NCI-H2196 (cell line): Measurements from ENCODE around the gene FAM3C.

Source experiments
- DNase-seq: peaks from one replicate; lab custom pipeline; 2025; ENCODE audit not compliant: unreplicated experiment; lab: John Stamatoyannopoulos, UW

FAM3C gene

GRCh38 chr7:121410829-121411596, 14.9 kb upstream of the FAM3C start:
- no peak for DNase-seq

- DNase-seq: no peak
Observed at GRCh38 chr7:121406944-121407343, 10.8 kb upstream of the FAM3C start.

DNA sequence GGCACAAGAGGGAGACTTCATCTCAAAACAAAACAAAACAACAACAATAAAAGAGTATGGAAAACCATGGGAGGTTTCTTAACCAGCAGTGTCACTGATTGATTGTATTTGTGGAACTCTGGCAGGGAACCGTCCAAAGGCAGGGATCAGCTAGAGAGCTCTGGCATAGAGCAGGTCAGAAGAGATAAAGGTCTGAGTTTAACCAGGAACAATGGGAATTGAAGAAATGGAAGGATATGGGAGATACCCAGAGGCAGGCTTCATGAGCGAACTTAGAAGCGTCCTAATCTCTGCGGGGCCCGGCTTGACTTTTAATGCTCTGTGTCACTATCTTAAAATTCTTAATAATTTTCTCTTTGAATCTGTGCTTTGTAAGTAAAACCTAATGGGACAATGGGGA, 10.4 kb upstream of the FAM3C start:
- DNase-seq: no peak

- no peak for DNase-seq
Observed at GRCh38 chr7:121404348-121404747, 8.2 kb upstream of the FAM3C start.

DNA sequence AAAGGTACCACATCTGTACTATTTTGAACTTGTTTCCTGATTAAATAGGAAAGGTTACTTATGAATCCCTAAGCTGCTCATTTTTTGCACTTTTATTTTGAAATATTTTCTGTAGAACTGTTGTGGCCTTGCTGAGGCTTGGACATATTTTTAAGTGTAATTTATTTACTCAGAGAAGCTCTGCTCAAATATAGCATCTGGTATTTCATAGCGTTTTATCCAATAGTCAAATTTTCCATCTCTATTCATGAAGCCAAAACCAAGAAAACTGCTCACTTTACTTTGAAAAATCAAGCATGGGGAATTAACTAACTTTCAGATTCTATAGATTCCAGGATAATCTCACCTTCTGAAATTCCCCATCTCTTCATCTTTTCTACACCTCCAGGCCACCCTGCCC, 6.6 kb upstream of the FAM3C start:
- DNase-seq: no peak

DNA sequence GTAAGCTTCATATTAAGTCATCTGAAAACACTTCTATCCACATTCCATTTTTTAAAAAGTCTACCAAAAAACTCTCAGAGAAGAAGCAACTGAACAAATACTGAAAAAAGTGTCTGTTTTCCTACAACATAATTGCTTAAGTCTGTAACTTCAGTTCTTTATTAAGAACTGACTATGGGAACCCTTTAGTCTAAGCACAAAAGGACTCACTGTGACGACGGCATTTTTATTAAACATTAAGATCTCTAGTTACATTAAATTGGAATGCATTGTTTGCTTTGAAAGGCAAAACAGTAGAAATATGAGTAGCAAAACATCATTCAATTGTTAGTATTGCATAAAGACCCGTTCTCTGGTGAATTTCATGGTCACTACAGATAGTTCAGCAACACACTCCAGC, 5.8 kb upstream of the FAM3C start:
- no peak for DNase-seq

- DNase-seq: no peak
Observed at GRCh38 chr7:121398246-121398645, 2.1 kb upstream of the FAM3C start.

GRCh38 chr7:121397822-121398221, 1.7 kb upstream of the FAM3C start:
- DNase-seq: no peak

- DNase-seq: no peak
Observed at GRCh38 chr7:121397361-121397760, 1.3 kb upstream of the FAM3C start.

DNA sequence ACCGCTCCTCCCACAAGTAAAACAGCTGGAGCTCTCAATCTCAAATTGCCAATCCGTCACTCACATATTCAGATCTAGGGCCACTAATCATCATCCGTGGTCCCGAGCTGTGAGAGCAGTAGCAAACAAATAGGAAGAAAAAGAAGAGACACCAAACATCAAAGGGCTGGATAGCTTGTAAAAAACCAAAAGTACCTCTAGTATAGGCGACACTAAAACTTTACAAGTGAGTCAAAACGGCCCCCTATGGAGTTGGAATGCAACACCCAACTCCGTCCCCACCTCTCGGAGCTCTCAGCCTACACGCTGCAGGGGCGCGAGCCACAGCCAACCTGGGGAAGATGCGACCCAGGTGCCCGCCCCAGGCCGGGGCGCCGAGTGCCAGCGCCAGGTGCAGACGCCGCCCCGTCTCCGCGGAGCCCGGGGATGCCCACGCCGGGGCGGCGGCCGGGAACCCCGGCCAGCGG, 581 bp downstream of the FAM3C start:
- DNase-seq: peak; percentile 41

- no peak for DNase-seq
Observed at GRCh38 chr7:121394709-121395140, 1.4 kb downstream of the FAM3C start.

- DNase-seq: no peak
Observed at GRCh38 chr7:121393005-121393366, 3.1 kb downstream of the FAM3C start.

DNA sequence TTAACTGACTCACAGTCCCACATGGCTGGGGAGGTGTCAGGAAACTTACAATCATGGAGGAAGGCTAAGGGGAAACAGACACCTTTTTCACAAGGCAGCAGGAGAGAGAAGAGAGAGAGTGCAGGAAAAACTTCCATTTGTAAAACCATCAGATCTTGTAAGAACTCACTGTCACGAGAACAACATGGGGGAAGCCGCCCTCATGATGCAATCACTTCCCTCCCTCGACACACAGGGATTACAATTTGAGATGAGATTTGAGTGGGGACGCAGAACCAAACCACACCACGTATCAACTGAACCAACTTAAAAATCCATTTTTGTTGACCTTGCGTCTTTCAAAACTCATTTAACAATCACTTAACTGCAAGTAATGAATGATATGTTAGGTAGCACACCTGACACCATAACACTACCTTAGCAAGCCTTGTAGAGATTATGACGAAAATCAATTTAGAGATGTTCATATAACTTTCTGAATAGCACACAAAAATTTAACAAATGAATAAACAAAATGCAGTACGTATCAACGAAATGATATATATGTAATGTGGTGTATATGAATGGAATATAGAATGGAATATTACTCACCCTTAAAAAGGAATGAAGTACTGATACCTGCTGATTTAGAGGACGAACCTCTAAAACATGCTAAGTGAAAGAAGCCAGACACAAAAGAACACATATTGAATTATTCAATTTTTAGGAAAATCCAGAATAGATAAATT, 3.7 kb downstream of the FAM3C start:
- no peak for DNase-seq

GRCh38 chr7:121391686-121392085, 4.4 kb downstream of the FAM3C start:
- DNase-seq: no peak

DNA sequence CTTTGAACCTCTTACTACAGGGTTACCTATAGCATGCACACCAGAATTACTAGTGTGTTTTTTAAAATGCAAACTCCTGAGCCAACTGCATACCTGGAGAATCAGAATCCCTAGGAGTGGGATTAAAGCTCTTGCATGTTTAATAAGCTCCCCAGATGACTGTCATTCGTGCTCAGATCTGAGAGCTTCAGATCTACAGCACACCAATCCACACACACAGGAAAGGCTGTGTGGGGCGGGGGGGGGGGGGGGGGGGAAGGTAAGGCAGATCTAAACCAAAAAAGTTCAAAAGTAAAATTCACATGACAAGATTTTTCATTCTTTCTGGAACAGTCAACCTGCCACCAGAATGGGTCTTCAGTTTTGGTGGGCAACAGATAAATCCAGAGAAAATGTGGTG, 5.5 kb downstream of the FAM3C start:
- no peak for DNase-seq

- DNase-seq: no peak
Observed at GRCh38 chr7:121390109-121390508, 6.0 kb downstream of the FAM3C start.

DNA sequence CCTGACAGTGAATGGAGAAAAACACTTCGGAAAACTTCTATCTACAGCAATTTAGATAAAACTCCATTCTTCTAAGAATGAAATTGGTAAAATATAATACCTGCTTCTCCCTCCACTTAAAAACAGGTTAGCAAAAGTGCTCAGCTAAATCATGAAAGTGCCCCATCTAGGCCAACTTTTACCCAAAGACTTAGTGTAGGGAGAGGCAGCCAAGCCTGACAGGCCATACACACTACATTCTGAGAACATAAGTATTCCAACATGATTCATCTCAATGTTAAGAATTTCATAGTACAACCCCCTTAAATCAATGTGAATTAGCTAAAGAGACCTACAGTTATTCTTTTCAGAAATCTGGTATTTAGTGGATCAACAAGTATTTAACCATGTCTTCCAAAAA, 7.2 kb downstream of the FAM3C start:
- no peak for DNase-seq

- no peak for DNase-seq
Observed at GRCh38 chr7:121385800-121386179, 10.3 kb downstream of the FAM3C start.

DNA sequence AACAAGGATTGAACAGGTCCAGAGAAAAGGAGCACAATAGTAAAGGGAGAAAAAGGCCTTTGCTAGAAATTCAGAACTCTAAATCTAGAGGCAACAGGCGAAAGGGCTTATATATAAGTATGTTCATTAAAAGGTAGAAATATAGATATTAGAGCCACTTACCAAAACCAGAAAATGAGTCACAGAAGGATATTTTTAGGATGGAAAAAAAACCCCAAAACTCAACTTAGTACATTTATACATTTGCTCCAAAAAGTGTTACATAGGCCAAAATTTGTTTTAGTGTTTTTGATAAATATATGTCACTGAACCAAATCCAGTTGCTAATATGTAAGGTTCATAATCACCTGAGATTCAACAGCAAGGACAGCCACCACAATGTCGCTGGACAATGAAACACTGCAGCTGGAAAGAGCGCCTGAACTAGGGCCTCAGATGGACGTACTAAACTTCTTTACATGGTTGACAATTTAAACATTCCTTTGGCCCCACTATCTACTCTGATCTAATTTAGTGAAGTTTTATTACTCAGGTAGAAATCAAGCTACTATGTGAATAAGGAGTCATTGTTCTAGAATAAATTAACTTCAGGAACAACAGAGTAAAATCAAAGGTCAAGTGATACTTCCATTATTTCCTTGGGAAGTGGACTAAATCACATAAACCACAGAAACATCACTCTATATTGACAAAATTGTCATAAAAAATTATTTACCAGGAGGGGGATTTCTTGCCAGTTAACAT, 10.9 kb downstream of the FAM3C start:
- DNase-seq: no peak

DNA sequence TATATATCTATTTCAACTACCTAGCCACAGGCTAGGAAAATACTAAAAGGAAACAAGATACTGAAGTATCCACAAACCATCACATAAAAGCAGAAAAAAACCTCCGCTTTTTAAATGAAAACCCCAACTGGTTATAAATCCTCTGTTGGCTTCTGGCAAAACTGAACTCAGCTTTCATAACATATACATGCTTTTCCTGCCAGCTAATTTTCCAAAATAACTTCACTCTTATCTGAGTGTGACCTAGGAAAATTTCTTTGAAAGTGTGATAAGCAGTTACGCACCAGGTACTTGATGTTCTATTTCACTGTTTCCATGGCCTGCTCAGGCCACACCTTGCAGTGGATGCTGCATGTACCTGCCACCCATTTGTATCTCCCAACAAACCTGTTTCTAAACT, 11.8 kb downstream of the FAM3C start:
- no peak for DNase-seq

DNA sequence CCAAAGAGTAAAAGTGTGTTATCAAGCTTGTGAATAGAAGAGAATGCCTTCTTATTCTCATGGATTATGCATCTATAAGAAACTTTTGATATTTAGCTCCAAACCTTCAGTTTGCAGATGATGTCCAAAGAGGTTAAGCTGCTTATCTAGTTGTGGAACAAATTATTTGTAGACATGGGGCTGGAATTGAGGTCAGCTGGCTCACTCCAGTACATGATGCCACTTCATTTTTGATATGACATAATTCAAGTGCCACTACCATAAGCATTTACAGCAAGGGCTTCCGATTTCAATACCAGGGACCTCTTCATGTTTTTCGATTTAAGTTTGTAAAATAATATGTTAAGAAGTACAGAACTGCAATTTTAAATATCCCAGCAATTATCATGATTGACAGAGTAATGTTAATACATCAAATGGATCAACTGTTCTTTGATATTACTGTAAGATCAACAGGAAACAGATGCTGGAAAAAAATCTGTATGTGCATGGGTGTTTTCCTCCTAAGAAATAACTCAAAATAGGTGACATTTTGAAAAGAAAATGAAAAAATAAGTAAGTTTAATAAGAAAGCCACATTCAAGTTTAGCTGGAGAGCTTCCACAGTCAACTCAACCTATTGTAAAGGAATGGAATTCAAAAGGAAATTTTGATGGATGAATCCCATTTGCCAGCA, 12.7 kb downstream of the FAM3C start:
- no peak for DNase-seq
